ENCODE measurements around the gene GLS2.
"Not testable (repeated sequence)": the region's sequence is repeated elsewhere in the genome, so short reads cannot be mapped to it uniquely, and the experiment has no call there.

Gene GLS2

DNA sequence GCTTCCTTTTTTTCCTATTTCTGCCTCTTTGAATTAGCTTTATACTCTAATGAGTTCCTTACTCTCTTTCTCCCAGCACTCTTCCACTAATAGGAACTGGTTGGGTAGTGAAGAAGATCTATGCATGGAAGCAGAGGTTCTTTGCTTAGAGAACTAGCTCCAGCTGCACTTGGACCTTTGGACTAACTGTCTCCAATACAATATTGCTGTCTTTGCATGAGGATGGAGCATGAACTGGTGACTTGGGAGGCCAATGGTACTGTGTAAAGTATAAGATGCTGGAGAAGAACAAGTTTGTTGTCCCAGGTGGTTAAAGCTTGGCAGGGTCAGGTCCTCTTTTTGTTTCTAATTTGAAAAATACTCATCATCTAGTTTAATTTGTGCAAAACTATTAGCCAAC is 2.4 kb upstream of the GLS2 start:
- DNase-seq: no peak

- no peak for DNase-seq
These were observed 417 bp downstream of the GLS2 start for GRCh38 chr12:56487448-56488040.

DNA sequence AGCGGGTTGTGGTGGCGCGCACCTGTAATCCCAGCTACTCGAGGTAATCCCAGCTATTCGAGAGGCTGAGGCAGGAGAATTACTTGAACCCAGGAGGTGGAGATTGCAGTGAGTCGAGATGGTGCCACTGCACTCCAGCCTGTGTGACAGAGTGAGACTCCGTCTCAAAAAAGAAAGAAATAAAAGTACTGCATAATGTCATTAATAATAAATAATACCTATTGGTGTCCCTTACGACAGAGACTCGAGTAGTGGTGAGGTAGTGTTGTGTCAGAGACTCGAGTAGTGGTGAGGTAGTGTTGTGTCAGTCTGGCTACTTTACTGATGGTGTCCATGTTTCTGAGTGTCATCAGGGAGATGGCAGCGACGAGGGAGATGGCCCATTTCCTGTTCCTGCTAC is 1.3 kb downstream of the GLS2 start:
- no peak for DNase-seq

GRCh38 chr12:56484566-56484965 is 3.4 kb downstream of the GLS2 start:
- DNase-seq: no peak

GRCh38 chr12:56479625-56480024 is 8.3 kb downstream of the GLS2 start:
- no peak for DNase-seq

DNA sequence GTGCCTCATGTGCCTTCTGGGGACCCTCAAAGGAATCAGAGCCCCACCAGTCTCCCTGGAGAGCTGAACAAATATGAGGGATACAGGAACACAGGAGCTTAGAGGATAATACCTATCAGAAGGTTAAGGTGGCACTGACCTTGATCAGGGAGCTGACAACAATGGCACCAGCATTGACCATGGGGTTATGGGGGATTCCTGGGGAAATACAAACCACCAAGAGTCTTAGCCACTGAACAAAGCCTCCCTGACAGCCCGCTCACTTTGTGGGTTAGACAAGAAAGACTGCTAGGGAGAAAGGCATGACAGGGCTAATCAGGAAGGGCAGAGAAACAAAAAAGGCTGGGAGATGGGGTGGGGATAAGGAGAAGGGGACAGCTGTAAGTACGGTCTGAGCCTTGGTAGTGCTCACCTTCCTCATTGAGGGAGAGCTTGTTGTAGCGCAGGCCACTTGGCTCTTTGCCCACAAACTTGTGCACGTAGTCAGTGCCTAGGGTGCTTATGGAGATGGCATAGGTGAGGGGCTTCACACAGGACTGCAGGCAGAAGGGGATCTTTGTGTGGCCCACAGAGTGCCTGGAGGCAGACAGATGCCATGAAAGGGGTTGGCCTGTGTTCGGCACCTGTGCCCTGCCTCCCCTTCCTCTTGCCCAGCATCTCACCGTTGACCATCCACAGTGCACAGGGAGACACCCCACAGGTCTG is 10.3 kb downstream of the GLS2 start:
- DNase-seq: no peak

- no peak for DNase-seq
These were observed 11.0 kb downstream of the GLS2 start for GRCh38 chr12:56476972-56477432.

GRCh38 chr12:56476143-56476542 is 11.8 kb downstream of the GLS2 start:
- DNase-seq: no peak

DNA sequence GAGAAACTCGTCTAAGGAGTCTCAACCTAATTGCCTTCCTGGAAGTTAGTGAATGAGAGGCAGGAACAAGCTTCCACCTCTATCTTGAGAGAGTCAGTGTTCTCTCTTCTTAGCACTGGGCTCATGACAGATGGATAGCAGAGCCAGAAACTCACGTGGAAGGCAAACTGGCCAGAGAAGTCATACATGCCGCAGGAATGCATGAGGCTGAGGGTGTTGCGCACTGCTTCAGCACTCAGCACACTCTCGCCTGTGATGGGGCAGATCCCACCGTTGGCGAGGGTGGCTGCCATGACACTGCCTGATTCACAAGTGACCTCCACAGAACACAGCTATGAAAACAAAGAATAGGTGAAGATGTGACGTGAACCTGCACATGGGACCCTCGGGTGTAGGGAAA is 13.6 kb downstream of the GLS2 start:
- no peak for DNase-seq

DNA sequence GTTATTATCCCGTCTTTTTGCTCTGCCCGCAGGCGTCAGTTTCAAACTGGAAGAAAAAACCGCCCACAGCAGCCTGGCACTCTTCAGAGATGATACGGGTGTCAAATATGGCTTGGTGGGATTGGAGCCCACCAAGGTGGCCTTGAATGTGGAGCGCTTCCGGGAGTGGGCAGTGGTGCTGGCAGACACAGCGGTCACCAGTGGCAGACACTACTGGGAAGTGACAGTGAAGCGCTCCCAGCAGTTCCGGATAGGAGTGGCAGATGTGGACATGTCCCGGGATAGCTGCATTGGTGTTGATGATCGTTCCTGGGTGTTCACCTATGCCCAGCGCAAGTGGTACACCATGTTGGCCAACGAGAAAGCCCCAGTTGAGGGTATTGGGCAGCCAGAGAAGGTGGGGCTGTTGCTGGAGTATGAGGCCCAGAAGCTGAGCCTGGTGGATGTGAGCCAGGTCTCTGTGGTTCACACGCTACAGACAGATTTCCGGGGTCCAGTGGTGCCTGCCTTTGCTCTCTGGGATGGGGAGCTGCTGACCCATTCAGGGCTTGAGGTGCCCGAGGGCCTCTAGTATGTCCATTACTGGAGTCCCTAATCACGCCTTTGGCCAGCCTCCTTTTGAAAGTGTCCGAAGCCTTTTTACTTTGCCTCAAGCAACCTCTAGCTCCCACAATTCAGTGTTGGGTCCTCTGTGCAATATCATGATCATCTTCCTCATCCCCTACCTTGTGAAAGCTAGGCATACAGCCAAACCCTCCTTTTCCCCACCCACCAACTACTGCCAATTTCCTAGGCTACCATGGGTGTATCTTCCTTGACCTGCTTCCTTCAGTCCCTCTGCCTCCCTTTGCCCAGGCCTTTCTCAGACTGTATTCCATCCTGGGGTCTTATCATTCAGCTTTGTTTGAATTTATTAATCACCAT is 18.7 kb downstream of the GLS2 start:
- DNase-seq: no peak

GRCh38 chr12:56468216-56469006 is 19.6 kb downstream of the GLS2 start, which contains the start of gene SPRYD4:
TSS of gene SPRYD4 (plus strand) at chr12:56468578. CDS start at chr12:56468592, 14 bp downstream.
- DNase-seq: peak; percentile 95

- no peak for DNase-seq
These were observed 25.4 kb downstream of the GLS2 start for GRCh38 chr12:56462565-56462964.

DNA sequence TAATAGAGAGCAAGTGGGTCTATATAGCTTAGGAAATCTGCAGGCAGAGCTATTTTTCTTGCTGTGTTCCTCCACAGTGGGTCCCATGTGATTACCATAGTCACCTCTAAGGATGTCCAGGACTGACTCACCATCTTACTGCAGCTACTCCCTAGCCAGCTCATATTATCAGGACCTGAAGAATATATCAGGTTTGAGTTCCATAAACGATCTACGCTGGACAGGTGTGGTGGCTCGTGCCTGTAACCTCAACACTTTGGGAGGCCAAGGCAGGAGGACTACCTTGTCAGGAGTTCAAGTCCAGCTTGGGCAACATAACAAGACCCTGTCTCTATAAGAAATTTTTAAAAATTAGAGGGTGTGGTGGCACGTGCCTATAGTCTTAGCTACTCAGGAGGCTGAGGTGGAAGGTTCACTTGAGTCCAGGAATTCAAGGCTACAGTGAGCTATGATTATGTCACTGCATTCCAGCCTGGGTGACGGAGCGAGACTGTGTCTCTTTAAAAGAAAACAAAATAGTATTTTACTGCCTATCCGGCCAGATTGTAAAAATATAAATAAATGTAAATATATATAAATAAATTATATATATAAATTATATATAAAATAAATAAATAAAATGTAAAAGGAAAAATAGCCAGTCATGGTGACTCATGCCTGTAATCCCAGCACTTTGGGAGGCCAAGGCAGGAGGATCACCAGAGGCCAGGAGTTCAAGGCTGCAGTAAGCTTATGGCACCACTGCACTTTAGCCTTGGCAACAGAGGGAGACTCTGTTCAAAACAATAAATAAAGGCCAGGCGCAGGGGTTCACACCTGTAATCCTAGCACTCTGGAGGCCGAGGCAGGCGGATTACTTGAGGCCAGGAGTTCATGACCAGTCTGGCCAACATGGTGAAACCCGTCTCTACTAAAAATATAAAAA is 26.5 kb downstream of the GLS2 start:
- no peak for DNase-seq

- DNase-seq: no peak
These were observed 30.1 kb downstream of the GLS2 start for GRCh38 chr12:56457817-56458216.

GRCh38 chr12:56454557-56454956 is 33.4 kb downstream of the GLS2 start, which contains the start of gene MIP:
TSS of gene MIP (minus strand) at chr12:56454657. CDS start at chr12:56454613, 44 bp downstream.
- DNase-seq: no peak

DNA sequence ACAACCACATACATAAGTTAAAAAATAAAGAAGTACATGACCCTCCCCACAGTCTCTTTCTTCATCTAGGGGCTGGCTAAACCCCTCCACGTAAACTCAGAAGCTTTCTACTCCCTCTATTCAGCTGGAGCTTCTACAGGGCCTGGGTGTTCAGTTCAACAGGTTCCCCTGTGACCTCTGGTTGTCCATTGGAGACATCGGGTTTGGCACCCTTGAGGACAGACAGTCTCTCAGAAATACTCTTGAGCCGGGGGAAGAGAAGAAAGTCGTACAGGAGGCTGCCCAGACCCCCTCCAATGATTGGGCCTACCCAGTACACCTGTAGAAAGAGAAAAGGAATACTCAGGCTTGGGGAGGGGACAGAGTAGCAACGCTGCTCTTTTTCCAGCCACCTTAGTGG is 36.8 kb downstream of the GLS2 start:
- DNase-seq: no peak

DNA sequence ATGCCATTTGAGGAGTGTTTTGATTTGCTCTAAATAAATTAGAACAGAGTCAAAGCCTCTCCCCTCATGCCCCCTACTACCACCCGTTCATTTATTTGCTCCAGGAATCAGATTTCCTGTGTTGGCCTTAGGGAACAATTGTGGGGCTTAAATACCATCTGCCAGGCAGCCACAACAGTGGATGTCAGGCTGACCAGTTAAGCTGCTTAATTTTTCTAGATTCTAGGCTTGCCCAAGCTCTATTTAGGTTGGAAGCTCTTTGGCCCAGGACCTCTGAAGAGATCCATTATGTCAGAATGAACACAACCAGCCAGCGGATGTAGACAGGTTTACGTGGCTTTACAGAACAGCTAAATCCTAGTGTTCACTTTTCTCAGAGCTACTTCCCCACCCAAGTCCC is 37.7 kb downstream of the GLS2 start:
- no peak for DNase-seq

DNA sequence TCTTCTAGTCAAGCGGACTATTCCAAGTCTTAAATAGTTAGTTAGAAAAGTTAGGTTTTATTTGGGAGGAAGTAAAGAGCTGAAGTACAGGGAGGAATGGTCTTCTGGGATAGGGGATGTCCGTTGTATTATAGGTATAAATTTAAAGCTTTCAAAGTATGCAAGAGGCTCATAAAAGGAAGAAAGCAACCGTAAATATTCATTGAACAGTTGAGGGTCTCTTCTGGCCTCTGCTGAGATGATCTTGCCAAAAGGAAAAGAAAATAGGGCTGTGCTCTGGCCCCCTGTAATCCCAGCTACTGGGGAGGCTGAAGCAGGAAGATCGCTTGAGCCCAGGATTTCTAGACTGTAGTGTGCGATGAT is 38.4 kb downstream of the GLS2 start:
- DNase-seq: no peak

DNA sequence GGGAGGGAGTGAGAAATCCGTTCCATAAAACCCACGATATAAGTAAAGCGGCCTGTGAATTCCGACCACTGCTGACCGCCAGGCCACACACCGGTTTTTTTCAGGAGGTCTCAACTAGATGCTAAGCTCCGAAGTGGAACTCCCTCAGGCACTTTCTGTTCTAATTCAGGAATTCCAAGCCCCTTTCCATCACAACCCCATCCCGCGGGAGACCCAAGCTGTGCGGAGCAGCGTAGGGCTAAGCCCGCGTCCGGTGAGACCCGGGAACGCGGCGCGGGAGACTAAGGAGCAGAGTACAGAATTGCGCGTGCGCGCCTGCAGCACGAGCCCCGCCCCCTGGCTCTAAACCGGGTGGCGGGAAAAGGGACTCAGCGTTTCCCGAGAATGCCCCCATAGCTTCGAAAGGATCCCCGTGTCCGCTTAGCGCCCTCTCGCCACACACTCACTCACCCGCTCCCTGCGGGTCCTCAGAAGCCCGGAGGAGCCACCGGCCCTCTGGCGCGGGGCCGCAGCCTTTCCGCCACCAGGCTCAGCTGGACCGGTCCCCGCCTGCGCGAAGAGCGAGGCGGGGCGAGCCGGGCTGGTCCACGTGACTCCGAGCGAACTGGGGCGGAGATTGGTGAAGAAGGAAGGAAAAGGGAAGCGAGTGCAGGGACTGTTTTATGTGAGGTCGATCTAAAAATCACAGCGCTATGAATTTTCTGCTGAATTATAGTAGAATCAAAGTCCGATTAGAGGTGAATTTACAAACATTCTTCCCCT is 38.9 kb downstream of the GLS2 start, which contains the start of gene TIMELESS:
Gene TIMELESS, minus strand, starts transcription at position 567 of the 762 bp plus-strand sequence. CDS start 15,256 bp downstream, outside the sequence.
- DNase-seq: peak; percentile 95

DNA sequence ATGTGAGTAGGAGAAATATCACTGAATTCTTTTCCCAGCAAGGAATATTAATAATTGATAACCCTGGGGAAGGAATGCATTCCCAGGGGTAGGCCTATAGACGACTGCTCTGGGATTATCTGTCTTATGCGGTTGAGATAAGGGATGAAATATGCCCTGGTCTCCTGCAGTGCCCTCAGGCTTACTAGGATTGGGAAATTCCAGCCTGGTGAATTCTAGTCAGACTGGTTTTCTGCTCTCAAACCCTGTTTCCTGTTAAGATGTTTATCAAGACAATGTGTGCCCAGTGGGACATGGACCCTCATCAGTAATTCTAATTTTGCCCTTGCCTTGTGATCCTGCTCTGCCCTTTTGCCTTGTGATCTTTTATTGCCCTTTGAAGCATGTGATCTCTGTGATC is 44.8 kb downstream of the GLS2 start:
- DNase-seq: not testable (repeated sequence)

All from right forelimb (tissue), 1 donor.